Stimulated activated CD4-positive, alpha-beta T cell treated with anti-CD3 and anti-CD28 coated beads, TNF-alpha, amount 100 ng/mL, for 1 hour (primary cell): ENCODE results near the gene SORBS1.
A peak's percentile ranks its signal among the peaks of the same experiment; 100 is the strongest.

Source experiments
- DNase-seq, 3 donors: peaks; one replicate each; pipeline ENCODE4 v3.0.0-alpha.2; 2020; ENCODE audit warnings: low read depth in 3 of 3, low spot score in 1 of 3

Gene SORBS1

DNA sequence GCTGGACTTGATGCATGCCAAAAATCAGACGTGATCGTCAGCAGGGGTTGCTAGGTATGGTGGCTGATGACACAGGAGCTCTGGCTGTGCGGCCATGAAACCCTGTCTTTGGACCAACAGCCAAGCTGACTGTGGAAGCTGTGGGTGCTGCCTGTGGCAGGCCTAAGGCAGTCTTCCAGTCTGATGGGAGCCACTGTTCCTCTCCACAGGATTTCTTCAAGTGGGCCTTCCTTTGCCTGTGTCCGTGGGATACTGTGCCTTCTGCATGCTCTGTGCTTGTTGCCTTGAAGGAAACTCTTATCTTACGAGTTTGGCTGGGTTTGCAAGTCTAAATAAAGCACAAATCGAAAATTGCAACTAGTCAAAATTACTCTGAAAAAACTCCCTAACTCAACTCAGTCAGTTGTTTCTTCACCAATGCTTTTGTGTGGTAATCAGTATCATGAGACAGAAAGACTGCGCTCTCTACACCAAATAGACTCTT, 168.4 kb downstream of the SORBS1 start:
- DNase-seq = no peak

DNA sequence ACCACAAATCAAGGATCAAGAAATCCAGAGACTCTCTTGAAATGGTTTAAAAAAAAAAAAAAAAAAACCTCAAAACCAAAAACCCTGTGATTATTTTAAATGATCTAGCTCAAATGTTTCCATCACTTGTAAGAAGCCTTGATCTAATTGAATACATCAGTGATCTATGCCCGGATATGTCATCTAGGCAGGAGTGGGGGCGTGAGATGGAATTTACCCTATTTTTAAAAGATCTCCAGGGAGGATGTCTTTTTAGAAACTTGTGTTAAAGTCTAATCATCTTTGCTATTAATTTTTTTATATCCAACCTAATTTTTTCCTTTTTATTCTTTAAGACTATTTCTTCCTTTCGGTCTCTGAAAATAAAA, 169.0 kb downstream of the SORBS1 start:
- no peak for DNase-seq

DNA sequence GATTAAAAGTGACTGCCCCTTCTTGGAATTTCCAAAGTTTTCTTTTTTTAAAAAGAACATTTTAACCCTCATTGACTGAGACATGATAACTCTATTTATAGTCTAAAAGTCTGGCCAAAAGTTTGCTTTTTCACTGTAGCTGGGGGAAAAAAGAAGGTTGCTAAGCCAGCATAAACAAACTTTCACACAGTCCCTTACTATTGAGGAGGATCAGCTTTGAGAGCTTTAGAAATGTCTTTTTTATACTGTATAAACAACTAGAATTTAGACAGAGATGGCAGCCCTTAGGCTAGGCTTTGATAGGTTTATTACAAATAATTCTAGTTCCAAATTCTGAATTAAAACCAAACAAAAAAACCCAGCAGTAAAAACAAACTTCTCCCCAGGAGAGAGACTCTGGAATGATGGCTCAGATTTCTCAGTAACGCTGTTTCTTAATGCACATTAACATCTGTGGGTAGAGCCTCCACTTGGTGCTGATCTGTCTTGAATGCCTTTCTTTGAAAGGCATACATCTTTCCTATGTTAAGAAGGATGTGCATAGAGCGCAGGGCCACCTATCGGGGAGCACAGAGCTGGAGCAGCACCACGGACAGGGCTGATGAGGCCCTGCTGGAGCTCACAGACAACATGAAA, 169.5 kb downstream of the SORBS1 start:
- DNase-seq = no peak

DNA sequence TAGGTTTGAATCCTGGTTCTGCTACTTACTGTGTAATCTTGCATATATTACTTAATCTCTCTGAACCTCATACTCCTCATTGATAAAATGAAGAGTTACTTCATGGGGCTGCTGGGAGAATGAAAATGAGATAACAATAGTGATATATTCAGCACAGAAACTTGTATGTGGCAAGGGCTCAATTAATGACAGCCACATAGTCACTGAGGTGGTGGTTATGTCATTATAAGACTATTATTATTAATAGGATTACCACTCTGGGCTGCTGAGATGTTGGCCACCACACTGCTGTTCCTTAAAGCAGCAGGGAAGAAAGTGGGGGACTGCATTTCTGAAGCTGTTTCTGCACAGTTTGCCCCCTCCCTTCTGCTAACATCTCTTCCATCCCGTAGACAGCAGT, 170.0 kb downstream of the SORBS1 start:
- no peak for DNase-seq

DNA sequence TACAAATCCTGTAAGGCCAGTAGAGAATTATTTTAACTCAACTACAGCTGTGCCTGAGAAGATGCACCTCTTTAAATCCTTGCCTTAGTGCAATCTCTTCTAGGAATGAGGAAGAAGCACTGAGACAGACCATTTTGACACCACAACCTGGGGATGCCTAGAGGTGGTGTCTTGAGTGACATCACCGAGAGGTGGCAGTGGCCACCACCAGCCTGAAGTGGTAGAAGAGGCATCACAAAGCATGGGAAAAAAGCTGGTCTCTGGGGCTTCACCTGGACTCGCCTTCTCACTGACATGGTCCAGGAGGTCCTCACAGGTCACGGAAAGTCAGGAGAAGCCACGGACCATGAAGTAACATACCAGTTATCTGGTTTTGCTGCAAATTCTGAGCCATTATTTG, 171.2 kb downstream of the SORBS1 start:
- no peak for DNase-seq

DNA sequence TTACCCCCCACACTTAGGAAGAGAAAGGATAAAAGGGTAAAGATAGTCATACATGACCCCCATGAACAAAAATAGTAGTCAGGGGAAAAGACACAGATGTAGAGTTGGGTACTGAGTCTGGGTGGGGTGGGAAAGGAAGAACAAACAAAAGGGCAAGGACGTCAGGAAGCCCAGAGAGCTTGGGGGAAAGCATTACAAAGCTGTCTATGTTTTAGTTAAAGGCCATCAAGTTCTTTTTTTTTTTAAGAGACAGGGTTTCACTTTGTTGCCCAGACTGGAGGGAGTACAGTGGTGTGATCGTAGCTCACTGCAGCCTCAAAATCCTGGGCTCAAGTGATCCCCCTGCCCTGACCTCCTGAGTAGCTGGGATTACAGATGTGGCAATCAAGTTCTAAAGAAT, 172.0 kb downstream of the SORBS1 start:
- DNase-seq = no peak

DNA sequence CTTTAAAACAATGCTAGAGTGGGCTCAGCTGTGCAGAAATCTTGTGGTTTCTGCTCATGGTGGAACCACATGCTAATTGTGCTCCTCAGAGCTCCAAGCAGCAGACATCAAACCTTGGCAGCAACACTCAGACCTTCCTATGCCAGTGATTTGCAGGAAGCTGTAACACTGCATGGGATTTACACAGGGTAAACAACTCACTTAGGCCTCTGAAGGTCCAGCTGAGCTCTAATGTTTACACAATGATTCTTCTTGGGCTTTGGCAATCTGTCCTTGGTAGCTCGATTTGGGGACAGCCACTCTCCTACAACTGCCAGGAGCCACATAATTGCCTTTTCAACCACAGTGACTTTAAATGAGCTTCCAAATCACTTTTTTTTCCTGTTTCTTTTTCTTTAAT, 172.6 kb downstream of the SORBS1 start:
- no peak for DNase-seq

DNA sequence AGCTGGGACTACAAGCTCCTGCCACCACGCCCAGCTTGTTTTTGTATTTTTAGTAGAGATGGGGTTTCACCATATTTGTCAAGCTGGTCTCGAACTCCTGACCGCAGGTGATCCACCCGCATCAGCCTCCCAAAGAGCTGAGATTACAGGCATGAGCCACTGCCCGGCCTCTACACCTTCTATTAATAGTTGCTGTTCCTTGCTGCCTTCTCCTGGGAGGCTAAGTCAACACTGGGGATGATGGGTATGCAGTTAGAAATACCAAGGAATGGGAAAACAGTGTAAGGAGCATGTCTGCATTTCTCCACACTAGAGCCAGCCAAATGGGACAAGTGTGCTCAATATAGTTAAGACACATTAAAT, 173.1 kb downstream of the SORBS1 start:
- DNase-seq = no peak

DNA sequence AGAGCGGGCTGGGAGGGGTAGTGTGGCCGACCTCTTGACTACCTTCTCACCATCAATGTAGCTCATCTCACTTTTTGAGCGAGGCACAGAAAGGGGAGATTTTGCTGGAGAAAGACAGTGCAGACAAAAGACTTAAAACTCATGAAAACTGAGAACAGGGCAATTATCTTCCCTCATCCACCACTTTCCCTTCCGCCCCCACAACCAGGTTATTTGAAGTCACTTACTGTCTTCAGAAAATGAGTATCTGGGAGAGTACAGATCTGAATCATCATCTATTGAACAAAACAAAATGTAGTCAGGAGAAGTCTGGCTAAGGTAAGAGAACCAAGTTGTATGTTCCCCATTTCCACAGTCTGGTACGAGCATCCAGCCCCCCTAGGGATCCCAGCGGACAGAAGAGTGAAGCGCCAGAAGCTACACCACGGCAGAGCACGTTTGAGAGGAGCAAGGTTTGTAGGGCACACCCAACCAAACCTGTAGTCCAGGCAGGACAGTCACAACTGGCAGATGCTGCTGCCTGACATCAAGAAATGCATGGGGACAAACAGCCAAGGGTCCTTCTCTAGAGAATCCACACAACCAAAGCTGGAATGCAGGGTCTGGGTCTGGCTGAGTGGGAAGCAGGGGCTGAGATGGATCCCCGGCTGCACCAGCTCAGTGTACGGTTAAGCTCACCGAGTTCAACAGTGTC, 177.0 kb downstream of the SORBS1 start:
- no peak for DNase-seq

DNA sequence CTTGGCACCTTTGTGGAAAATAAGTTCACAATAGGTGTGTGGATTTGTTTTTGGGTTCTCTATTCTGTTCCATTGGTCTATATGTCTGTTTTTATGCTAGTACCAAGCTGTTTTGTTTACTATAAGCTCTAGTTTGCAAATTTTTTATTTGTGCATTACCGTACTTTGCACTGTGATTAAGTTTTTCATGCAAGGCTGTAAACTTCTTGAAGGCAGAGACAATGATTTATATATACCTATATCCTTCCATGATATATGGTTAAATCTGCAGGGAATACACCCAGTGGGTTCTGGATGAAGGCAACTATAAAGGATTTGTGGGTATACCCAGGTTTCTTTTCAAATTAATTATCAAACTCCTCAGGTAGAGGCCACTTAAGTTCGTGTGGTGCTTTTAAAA, 178.6 kb downstream of the SORBS1 start:
- DNase-seq = no peak

DNA sequence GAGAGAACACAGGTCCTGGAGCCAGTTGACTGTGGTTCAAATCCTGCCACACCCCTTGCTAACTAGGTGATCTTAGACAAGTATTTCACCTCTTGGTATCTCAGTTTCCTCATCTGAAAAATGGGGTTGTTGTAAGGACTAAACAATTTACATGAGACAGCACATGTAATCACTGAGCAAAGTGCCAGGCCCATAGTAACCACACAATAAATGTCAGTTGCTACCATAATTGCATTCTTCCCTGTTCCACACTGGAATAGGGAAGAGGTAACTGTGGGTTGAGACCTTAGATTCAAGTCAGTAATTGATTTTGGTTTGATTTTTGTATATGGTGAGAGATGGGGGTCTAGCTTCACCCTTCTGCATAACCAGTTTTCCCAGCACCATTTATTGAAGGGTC, 179.0 kb downstream of the SORBS1 start:
- DNase-seq = no peak

DNA sequence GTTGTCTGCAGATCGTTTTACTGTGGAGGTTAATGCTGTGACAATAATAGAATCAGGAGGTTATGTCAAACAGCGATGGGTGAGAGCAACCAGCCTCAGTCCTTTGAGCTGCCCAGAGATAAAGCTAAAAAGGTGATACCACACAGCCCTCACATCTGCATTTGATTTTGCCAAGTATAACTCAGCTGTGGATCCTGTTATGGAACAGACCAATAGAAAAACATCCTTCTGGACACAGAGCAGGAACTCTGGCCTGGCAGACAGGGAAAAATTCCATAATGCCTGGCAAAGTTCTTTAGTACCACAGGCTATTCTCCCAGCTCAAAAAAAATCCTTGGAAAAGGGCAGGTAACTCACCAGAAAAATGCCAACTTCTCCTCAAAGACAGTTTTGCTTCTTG, 183.2 kb downstream of the SORBS1 start:
- no peak for DNase-seq

DNA sequence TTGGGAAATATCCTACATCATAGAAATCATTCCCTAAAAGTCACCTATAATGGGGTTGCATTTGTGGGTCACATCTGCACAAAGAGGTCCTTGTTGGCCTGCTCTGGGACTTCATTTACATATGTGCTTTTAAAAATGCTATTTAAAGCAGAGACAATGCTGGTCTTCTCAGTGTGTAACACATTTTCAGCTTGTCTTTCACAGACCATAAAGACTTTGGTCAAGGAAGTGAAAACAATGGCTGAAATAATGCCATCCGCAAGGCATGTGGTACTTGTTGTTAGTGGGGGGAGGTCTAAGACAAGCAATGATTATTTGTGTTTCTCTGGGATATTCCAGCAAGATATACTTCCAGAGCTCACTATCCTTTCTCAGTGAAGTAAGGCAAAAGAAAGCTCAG, 185.8 kb downstream of the SORBS1 start:
- no peak for DNase-seq

DNA sequence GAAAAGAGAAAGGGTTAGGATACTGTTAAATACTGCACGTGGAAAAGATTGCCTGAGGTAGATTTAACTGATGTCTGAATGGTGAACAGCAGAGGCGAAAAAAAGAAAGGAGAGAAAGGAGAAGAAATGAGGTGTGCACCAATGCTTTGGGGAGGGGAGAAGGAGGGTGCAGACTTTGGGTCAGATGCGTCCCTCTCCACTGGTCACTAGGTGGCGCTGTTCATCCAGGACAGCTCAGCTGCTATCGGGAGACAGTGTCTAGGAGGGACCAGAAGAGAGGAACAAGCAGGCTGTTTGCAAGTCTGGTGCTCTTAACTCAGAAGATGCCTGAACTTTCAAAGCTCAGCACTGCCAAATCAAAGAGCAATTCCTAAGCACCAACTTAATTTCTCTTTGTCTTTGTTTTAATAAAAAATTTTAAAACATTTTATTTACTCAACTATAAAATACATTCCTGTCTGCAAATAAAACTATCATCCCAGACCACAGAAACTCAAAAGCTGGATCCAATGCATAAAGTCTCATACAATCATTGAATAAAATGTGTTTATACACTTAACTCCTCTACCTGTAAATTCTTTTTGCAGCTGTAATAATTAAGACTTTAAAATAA, 186.5 kb downstream of the SORBS1 start:
- DNase-seq = peak in 1 of 3 donors; percentile 4

DNA sequence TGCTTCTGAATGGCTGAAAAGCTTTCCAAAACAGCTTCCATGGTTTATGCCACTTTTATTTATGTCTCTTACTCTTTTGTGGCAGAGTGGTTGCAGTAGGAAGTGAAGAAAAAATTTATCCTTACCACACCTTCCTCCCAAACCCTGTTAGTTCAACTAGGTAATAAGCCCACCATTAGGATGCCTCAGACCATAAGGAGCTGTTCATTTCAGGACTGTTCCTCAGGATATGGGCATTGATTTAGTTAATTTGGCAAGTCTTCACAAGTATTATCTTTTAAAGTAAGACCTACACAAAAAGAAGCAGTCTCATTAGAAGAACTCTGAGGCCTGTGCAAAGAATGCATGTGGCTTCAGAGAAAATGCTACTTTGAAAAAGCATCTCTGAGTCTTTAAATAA, 187.5 kb downstream of the SORBS1 start:
- no peak for DNase-seq

DNA sequence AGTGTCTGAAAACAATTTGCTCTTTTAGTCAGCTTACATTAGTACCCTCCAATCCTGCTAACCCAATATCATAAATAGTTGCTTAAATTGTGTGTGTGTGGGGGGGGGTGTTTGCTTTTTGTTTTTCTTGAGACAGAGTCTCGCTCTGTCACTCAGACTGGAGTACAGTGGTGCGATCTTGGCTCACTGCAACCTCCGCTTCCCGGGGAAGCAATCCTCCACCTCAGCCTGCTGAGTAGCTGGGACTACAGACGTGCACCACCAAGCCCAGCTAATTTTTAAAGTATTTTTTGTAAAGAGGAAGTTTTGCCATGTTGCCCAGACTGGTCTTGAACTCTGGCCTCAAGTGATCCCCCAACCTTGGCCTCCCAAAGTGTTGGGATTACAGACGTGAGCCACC, 196.8 kb downstream of the SORBS1 start:
- no peak for DNase-seq

DNA sequence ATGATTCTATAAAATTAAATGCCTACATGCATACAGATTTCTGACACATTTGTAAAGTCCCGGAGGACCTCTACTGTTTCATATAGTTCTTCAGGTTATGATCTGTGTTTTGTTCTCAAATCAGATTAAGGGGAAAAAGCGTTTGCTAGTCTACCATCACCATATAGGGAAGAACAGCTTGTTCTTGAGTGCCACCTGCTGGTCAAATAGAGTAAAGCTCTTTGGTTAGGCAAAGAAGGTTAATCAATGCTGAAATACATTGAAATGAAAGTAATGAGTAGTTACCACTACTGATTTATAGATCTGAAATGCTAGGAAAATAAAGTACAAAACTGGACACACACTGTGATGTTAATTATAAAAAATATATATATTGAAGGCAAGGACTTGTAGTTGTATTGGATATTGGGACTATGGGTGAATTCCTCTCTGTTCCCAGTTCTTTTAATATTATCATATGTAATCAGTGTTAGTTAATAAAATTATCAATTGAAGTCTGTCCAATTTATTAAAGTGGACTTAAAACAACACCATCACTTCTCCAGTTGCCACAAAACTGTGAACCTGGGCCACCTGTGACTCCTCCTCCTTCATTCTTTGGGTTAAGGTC, 197.8 kb downstream of the SORBS1 start:
- peak in 1 of 3 donors; percentile 4 for DNase-seq

DNA sequence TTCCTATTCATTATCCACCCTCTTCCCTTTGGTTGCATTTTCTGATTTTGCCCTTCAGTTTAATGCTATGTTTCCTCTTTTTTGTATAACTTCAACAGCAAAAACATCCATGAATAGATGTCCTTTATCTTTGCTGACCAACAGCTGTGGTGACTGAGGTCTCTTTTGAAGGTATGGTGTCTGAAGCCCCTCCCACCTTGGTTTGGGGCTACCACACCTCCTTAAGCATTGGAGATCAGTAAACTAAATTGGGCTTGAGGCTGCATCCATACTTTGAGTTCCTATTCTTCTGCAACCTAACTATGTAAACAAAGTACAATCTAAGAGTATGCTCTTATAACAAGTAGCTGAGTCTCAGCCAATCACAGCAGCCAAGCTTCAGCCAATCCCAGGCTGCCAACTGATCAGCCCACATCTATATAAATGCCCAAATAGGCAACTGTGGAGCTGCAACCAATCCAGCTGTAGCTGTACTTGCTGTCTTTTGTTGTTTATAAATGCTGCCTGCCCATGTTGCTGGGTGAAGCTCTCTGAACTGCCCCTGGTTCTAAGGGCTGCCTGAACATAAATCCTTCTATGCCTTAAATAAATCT, 201.0 kb downstream of the SORBS1 start:
- DNase-seq = no peak

DNA sequence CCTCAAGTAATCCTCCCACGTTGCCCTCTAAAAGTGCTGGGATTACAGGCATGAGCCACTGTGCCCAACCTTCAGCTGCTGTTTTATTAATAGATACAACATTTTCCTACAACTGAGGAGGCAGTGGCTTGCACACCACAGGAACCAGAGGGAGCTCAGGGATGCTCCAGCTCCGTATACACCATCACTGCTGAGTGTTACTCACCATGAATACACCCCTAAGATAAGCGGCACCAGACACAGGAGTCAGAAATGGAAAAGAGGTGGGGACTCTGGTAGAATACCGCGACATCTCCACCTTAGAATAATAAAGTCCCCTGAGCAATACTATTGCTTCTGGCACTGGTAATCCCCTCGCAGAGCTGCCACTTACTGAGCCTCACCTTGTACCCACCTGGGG, 201.7 kb downstream of the SORBS1 start:
- DNase-seq = no peak

DNA sequence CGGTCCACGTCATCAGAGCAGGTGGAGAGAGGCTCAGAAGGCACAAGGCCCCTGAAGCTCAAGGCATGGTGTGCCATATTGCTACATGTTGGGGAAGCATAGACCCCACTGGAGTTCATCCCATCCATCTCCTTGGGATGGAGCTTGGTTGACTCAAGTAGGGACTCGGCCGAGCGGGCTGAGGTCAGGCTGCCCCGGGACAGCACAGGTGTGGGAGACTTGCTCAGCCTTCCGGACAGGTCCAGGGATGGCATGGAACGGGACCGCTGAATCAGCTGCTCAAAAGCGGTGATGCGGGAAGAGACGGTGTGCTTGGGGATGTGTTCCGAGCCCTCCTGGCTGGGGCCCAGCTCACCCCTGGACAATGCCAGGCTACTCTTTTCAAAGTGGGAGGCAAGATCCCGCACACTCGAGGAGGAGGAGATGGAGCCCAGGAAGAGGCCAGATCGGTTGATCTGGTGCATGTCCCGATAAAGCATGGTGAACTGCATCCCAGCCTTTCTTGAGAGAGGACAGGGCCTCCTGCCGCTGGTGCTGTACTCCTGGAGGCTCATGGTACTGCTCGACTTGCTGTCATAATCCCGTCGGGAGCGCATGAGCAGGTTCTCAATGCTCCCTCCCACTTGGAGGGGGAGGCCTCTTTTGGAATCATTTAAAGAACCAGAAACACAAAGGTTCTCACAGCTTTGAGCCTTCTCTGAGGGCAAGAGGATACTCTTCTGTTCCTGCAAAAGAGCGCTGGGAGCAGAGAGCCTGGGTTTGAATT, 204.8 kb downstream of the SORBS1 start:
- no peak for DNase-seq

DNA sequence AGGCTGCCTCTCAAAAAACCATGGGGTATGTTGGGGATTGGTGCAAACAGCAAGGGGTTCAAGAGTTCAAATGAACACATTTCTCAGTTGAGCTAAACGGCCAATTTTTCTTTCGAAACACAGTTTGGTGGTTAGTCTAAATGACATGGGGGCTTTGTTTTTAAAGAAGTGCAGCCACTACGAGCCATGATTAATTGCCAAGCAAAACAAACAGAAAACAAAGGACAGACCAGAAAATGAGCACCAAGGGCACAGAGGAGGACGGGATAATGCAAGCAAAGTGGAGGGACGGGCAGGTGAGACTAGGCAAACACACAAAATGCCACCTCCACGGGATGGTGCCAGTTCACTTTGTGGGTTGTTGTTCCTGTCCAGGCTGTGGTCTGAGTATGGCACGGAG, 205.9 kb downstream of the SORBS1 start:
- DNase-seq = no peak
